NCI-H82 treated with DMSO at 0.1 percent for 48 hours (cell line): ENCODE results near the gene AASDH.
"Not testable (repeated sequence)": the region's sequence is repeated elsewhere in the genome, so short reads cannot be mapped to it uniquely, and the experiment has no call there.

ENCODE experiments used
- DNase-seq: peaks from one replicate; lab custom pipeline; 2025; ENCODE audit not compliant: unreplicated experiment; lab: John Stamatoyannopoulos, UW

AASDH gene

DNA sequence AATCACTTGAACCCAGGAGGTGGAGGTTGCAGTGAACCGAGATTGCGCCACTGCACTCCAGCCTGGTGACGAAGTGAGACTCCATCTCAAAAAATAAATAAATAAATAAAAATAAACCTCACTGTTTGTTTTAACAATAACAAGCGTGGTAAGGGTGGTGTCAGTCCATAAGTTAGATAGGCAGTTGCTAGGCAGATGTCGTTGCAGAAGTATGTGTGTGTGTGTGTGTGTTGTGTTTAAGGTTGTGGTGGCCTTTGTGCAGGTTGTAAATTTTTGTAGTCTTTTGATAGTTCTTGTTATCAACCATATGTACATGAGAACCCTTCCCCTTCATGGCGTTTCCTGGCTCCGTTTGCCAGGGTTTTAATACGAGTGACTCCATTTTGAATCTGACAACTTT lies 4.0 kb upstream of the AASDH start:
- DNase-seq, result no peak

DNA sequence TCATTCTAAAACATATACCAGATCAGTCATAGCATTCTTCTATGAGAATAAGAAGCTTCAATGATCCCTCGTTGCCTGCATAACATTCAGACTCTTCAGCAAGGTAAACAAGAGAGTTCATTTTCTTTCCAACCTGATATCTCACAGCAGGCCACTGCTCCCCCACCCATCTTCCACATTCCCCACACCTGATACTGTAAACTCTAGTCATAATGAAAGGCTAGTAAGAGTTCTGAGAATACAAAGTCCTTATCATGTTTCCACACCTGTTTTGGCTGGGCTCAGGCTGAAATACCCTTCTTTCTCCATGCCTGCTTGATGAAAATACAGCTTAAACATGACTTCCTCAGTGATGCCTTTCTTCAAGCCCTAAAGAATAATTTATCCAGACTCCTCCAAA lies 2.3 kb upstream of the AASDH start:
- no peak for DNase-seq

DNA sequence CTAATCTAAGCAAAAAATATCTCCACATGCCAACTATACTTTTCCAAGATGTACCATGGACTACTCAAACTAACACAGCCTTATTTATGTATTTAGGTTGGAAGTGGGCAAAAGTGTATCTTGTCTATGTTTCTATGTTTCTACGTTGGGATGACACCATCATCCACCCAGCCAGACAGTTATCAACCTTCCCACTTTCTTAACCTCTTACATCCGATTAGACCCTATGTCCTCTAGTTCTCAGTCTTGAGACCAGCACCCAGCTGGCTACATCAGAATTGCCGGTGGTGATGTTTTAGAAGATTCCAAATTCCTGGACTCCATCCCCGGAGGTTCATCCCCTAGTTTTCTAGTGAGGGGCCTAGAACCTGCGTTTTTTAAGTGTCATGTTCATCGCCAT lies 1.0 kb upstream of the AASDH start:
- DNase-seq, result peak; percentile 21

DNA sequence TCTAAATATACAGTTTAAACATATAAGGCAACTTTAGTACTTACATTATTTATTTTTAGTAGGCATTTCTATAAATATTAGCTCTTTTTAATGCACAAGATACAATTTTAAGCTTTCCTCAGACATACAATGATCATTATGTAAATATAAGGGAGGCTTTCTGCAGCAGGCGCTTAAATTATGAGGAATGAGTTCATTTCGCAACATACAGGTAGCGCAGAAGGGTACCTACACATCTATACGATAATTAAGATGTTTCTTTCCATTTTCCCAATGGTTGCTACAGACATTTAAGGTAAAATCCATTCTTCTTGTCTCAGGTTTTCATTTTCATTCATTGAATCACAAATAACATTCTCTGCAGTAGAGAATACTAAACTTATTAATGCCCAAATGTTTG lies 1.2 kb downstream of the AASDH start:
- DNase-seq, result no peak

DNA sequence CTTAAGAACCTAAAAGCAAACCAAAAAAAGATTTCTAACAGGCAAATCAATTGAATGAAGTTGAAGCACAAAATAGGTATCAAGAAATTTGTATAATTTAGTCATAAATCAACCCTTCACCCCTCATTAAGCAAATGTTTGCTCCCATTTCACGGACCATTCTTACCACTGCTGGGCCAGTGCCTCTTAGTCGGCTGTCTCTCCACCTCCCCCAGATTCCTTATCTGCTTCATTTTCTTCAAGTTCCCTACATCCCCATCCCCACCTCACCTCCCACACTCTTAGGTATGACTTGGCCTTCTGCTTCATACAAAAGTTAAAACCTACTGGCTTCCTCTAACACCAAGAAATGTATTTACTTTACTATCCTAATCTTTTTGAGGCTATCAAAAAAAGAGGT lies 11.8 kb downstream of the AASDH start:
- no peak for DNase-seq

DNA sequence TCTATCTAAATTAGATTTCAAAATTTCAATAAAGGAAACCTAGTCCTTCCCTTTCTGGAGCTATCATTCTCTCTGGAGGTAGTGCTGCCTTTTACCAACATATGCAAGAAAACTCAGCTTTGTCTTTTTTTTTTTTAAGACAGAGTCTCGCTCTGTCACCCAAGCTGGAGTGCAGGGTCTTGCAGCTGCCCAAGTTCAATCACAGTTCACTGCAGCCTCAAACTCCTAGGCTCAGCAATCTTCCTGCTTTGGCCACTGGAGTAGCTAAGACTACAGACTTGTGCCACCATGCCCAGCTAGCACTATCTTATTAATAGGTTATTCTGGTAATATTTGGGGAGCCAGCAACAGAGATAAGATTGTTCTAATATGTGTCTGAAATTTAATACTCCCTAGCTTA lies 12.3 kb downstream of the AASDH start:
- no peak for DNase-seq

DNA sequence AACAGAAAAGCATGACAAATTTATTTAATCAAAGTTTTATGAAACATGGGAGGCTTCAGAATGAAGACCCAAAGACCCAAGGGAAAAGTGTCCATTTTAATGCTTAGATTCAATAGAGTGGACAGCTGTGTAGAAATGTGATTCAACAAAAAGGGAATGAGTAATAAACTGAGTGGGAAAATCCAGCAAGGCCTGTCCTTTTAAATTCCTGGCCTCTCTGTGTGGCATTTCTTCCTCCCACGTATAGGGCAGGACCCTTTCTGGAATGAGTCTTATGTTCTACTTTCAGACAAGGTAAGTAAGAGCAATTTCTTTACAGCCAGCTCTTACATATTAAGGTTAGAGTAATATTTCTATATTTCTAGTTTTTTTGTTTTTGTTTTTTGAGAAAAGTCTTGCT lies 14.5 kb downstream of the AASDH start:
- DNase-seq, result no peak

DNA sequence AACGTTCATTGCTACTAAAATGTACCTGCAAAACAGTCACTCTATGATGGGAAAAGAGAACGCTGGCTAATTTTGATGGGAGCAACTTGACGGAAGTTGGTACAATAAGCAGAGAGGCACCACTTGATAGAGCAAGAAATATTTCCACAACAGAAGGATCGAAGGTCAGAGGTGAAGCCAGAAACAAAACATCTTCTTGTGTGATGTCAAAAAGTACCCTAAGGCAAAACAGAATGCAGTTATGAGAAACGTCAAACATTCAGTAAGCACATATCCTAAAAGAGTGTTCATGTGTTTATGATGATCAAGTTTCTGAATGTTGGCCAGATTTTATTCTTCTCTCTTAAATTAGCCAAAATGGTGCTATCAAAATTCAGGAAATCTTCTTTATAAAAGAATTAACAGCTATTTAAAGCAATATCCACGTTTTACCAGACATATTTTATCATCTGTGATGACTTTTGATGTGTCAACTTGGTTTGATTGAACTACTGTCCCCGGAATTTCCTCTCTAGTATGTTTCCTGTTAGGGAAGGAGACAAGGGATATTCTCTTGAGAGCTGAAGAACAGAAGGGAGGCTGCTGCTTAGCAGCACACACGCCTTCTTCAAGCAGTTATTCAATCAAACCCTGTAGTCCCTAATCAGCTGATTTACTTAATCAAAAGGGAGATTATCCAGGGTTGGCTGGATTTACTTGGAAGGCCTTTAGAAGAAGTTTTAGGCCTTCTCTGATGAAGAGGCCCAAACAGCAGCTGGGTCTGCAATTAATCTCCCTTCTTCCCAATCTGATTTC lies 15.7 kb downstream of the AASDH start:
- DNase-seq, result peak; percentile 94

DNA sequence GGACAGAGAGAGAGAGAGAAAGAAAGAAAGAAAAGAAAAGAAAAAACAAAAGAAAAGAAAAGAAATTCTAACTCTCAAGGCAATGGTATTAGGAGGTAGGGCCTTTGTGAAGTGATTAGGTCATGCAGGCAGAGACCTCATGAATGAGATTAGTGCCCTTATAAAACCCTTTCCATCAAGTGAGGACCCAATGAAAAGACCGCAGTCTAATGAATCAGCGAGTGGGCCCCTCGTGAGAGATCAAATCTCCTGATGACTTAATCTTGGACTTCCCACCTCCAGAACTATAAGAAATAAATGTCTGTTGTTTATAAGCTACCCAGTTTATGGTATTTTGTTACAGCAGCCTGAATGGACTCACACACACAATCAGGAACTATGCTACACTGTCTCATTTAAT lies 16.9 kb downstream of the AASDH start:
- peak; percentile 67 for DNase-seq

DNA sequence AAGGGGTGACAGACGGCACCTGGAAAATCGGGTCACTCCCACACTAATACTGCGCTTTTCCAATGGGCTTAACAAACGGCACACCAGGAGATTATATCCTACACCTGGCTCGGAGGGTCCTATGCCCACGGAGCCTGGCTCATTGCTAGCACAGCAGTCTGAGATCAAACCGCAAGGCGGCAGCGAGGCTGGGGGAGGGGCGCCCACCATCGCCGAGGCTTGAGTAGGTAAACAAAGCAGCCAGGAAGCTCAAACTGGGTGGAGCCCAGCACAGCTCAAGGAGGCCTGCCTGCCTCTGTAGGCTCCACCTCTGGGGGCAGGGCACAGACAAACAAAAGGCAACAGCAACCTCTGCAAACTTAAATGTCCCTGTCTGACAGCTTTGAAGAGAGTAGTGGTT lies 24.3 kb downstream of the AASDH start:
- not testable (repeated sequence) for DNase-seq

DNA sequence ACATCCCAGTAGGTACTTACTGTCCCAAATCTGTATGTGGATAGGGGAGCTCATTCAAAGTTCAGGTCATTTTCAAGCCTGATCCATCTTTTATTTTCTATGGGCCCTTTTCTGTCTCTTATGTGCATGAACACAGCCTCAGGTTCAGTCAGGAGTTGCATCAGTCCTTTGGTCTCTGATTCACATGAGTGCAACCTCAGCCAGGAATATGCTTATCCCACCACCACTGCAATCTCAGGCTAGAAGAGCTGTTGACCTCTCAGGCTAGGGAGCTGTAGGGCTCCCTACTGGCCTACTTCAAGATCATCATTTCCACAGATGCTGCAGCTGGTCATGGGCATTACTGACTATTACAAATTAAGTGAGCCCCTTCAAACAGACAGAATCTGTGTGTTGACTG lies 27.2 kb downstream of the AASDH start:
- DNase-seq, result no peak

DNA sequence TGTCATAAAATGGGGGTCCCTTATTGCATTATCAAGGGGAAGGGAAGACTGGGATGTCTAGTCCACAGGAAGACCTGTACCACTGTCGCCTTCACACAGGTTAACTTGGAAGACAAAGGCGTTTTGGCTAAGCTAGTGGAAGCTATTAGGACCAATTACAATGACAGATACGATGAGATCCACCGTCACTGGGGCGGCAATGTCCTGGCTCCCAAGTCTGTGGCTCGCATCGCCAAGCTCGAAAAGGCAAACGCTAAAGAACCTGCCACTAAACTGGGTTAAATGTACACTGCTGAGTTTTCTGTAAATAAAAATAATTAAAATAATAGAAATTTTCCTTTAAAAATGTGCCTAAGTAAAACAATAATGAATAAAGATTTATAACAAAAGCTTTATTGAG lies 30.6 kb downstream of the AASDH start:
- no peak for DNase-seq

DNA sequence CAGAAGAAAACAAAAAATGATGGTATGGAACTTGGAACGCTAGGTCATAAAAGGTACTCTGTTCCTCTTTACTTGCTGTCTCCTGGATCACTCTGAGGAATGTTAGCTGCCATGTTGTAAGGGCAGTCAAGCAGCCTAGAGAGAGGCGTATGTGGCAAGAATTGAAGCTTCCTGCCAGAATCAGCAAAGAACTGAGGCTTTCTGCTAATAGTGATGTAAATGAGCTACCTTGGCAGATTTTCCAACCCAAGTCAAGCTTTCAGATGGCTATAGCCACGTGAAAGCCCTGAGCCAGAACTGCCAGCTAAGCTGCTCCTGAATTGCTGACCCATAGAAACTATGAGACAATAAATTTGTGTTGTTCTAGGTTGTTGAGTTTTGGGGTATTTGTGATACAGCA lies 38.7 kb downstream of the AASDH start:
- DNase-seq, result no peak

DNA sequence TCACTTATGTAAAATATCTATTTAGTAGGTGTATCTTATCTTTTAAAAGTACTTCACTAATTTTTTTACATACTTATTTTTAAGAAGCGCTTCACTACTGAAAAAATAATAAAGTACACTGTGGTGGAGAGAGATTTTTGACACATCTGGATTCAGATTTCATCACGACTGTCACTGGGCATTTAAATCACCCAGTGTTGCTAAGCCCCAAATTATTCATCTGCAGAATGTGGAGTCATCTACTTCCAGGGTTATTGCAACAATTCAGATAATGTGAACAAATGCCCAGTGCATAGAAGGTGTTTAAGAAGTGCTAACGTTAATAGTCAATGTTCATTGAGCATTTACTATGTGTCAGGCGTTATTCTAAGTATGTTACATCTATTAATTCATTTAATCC lies 41.8 kb downstream of the AASDH start:
- DNase-seq, result no peak

DNA sequence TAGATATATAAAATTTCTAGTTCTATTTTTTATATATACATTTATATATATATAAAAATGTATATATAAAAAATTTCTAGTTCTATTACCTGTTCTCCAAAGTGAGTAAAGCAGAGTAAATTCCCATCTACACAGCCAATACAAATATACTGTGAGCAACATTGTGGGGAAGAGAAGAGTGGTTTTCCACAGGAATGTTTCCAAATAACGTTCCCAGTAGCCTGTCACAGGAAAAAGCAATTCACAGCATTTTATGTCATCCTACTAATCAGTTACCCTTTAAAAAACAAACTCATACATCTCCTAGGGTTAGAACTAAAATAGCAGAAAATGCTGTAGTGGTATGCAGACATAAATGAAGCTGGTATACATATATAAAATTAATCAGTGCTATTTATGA lies 44.5 kb downstream of the AASDH start:
- no peak for DNase-seq

DNA sequence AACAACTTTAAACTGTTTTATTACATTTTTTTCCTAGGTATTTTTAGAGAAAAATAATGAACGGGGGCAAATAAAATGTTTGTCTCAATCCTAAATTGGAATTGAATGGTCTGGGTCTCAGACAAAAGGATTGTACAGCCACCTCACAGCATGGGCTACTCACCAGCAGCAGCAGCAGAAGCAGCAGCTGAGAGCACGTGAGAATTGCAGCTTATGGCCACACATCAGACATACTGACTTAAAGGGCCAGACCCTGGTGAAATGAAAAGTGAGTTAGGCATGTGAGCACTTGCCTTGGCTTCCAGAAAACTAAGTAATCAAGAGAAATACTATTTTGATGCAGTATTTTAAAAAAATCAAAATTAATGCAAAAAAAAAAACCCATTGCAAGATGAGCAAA lies 56.6 kb downstream of the AASDH start:
- DNase-seq, result no peak

DNA sequence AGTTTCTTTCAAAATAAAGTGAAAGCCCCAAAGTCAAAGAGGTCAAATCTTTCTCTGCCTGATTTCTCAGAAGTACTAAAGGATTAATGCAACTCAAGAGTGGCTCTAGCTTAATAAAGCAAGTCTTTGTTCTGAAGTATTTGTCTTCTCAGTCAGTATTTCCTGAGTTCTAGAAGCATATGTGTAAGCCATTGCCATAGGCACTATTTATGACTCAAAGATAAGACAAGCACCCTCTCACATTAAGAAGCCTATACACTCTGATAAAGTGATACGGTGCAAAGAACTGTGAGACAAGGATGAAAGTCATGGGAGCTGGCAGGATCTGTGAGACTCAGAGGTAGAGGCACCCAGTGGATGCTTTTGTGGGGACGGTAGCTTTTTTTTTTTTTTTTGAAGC lies 60.9 kb downstream of the AASDH start:
- no peak for DNase-seq

DNA sequence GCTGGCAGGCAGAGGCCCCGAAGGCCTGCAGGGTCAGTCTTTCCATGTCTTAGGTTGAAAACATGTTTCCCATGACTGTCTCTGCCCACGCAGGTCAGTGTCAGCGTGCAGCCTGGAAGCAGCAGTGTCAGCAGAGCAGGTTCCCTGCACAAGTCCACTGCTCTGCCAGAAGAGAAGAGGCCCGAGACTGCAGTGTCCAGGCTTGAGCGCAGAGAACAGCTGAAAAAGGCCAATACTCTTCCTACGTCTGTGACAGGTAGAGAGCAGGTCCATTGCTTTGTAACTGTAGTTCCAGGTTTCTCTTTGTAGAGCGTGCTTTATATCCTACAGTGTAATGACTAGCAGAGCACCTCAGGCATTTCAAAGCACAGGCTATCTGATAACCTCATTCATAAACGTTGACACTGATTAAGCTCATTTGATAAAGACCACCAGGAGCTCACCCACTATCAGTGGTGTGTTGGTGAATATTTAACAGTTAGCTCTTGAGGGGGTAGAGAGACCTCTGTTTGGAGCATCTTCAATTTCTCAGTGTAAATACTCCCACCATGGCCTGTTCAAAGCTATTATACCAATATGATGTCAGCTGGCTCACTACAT lies 63.2 kb downstream of the AASDH start:
- no peak for DNase-seq

DNA sequence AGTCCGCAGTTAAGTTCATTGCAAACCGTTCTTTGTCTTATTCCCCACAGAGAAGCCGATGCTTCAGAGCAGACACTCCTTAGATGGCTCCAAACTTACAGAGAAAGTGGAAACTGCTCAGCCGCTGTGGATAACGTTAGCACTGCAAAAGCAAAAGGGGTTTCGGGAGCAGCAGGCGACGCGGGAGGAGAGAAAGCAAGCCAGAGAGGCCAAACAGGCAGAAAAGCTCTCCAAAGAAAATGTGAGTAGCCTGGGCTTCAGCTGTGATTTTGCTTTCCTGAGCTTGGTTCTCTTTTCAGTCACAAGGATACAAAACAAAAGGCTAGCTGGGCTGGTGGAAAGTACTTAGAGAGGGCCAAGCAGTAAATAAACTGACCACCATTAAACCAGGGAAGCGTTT lies 64.0 kb downstream of the AASDH start:
- DNase-seq, result no peak

DNA sequence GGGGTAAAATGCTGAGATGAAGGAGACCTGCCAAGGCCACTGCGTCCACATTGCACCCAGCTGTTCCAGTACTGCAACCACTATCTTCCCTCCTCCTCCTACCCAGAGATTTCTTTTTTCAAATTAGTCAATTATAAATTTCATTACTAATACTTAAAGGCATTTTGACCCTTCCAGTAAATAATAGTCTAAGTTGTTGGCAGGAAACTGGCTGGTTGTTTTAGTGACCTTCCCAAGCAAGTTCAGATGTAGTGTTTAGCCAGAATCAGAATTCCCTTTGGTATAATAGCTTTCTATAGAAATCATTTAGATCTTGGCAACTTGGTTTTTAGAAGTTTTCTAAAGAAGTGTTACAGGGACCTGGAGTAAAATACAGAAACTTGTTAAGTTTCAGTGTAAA lies 66.0 kb downstream of the AASDH start:
- no peak for DNase-seq

DNA sequence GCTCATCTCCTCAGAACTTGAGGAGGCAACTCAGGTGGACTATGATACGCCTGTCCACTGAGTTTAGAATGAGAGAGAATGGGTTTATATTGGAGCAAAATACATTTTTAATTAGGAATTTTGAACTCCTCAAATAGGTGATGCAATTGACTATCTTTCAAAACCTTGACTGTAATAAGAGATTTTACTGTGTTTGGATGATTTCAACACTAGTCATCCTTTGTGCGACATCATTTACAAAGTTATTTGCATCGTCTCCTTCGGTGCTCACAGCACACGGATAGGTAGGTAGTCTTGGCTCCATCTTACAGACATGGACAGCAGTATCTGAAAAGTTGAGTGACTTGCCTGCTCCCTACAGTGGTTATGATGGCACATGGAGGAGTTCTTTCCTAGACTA lies 67.0 kb downstream of the AASDH start:
- DNase-seq, result no peak

DNA sequence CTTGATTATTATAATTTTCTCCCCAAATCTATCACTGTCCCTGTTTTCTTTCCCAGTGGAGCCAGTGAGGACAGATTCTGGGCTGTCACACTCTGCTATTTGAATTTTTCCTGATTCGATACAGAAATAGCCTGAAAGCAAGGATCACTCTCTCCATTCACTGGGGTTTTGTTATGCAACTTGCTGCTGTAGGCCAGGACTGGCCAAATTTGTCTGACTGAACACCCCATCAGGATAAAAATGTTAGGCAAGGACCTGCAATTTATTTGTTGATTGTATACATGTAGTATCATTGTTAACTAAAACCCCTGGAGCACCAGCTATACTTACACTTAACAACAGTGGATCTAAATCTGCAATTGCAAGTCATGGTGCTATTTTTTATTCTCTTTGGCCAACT lies 68.7 kb downstream of the AASDH start:
- no peak for DNase-seq

DNA sequence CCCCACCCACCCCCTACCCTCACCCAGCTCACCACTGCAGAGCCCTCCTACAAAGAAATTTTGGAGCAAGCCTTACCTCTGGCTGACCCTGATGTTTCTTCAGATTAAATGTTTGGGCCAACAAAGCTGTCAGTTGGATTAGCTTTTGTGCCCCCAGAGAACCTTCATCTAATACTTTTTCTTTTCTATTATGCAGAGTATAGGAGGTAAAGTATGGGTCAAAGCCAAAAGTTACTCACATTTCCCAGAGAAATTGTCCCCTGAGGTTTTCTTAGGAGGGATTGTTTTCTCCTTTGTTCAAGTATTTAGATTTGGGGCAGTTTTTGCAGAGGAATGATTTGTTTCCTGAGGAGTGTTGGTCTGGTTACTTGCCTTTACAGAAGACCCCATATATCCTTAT lies 69.5 kb downstream of the AASDH start:
- DNase-seq, result no peak
